Stimulated activated CD4-positive, alpha-beta T cell treated with anti-CD3 and anti-CD28 coated beads, Interleukin-12 subunit alpha, Interleukin-12 subunit beta, amount 100 ng/mL, for 4 hours (primary cell): ENCODE data around the gene SLC22A23.
"Not testable (repeated sequence)": the region's sequence is repeated elsewhere in the genome, so short reads cannot be mapped to it uniquely, and the experiment has no call there.

ENCODE experiments used
- DNase-seq: peaks from one replicate; pipeline ENCODE4 v3.0.0-alpha.2; 2020

The SLC22A23 gene

GRCh38 chr6:3259491-3259958, 197.3 kb downstream of the SLC22A23 start:
- peak; percentile 32 for DNase-seq

- peak; percentile 97 for DNase-seq
These were observed 197.9 kb downstream of the SLC22A23 start, which contains the start of gene PSMG4 for GRCh38 chr6:3258720-3259490. TSS of gene PSMG4 (plus strand) at chr6:3258947. CDS start at chr6:3259023, 76 bp downstream.

GRCh38 chr6:3258201-3258600, 198.6 kb downstream of the SLC22A23 start:
- no peak for DNase-seq

GRCh38 chr6:3253597-3253961, 203.3 kb downstream of the SLC22A23 start:
- no peak for DNase-seq

GRCh38 chr6:3252861-3253596, 203.8 kb downstream of the SLC22A23 start:
- DNase-seq: no peak

GRCh38 chr6:3252369-3252768, 204.5 kb downstream of the SLC22A23 start:
- no peak for DNase-seq

GRCh38 chr6:3251462-3252314, 205.2 kb downstream of the SLC22A23 start:
- DNase-seq: peak; percentile 77

- DNase-seq: no peak
These were observed 206.6 kb downstream of the SLC22A23 start for GRCh38 chr6:3250231-3250675.

GRCh38 chr6:3249821-3250220, 207.0 kb downstream of the SLC22A23 start:
- DNase-seq: no peak

GRCh38 chr6:3247255-3248146, 209.3 kb downstream of the SLC22A23 start:
- DNase-seq: no peak

- no peak for DNase-seq
These were observed 211.6 kb downstream of the SLC22A23 start for GRCh38 chr6:3245216-3245615.

- DNase-seq: not testable (repeated sequence)
These were observed 212.1 kb downstream of the SLC22A23 start for GRCh38 chr6:3244832-3245161.

- DNase-seq: no peak
These were observed 212.6 kb downstream of the SLC22A23 start for GRCh38 chr6:3244003-3244831.

- DNase-seq: no peak
These were observed 214.1 kb downstream of the SLC22A23 start for GRCh38 chr6:3242768-3243167.

GRCh38 chr6:3241745-3242144, 215.1 kb downstream of the SLC22A23 start:
- DNase-seq: not testable (repeated sequence)

- no peak for DNase-seq
These were observed 216.3 kb downstream of the SLC22A23 start for GRCh38 chr6:3240595-3240994.

GRCh38 chr6:3239110-3239830, 217.6 kb downstream of the SLC22A23 start:
- DNase-seq: no peak

- DNase-seq: no peak
These were observed 218.8 kb downstream of the SLC22A23 start for GRCh38 chr6:3237761-3238662.

- DNase-seq: no peak
These were observed 220.8 kb downstream of the SLC22A23 start for GRCh38 chr6:3236005-3236404.
